Muscle of back (tissue), 11 donors: ENCODE results near the gene MCF2. TPM values are rescaled to one million over a fixed set of nuclear protein-coding genes. Genes with fewer than 3 reads are reported as not detected.

Experiments used
- DNase-seq, 3 donors: peaks; one replicate each; pipeline versions ENCODE4 v3.0.0 to v3.0.0-alpha.2; 2013
- polyA plus RNA-seq, 10 donors: library from polyadenylated mRNA; unstranded; fragments of 120-200 nt; gene quantifications; one replicate each; pipeline ENCODE4 v1.2.1, GENCODE V29; 2013; ENCODE audit not compliant: insufficient read length in 10 of 10

MCF2 gene
- polyA plus RNA-seq, 10 donors: 0.16 to 0.58 (median 0.26) TPM; not detected in 1

GRCh38 chrX:139639253-139639652 is 68.7 kb downstream of the MCF2 start:
- no peak for DNase-seq

- DNase-seq: no peak
Observed at GRCh38 chrX:139600105-139600504, 107.9 kb downstream of the MCF2 start.

- no peak for DNase-seq
Observed at GRCh38 chrX:139596068-139596467, 111.9 kb downstream of the MCF2 start.

GRCh38 chrX:139585613-139586012 is 122.4 kb downstream of the MCF2 start:
- no peak for DNase-seq

- no peak for DNase-seq
Observed at GRCh38 chrX:139581068-139581467, 126.9 kb downstream of the MCF2 start.

GRCh38 chrX:139566981-139567380 is 141.0 kb downstream of the MCF2 start:
- DNase-seq: no peak

GRCh38 chrX:139563251-139563650 is 144.7 kb downstream of the MCF2 start:
- no peak for DNase-seq

- no peak for DNase-seq
Observed at GRCh38 chrX:139560221-139560620, 147.7 kb downstream of the MCF2 start.

- peak; percentile 38 to 72 (median 55) for DNase-seq
Observed at GRCh38 chrX:139559383-139560042, 148.5 kb downstream of the MCF2 start.

GRCh38 chrX:139554991-139555675 is 152.8 kb downstream of the MCF2 start:
- DNase-seq: no peak

- peak in 1 of 3 donors; percentile 3 for DNase-seq
Observed at GRCh38 chrX:139554376-139554775, 153.6 kb downstream of the MCF2 start.

- no peak for DNase-seq
Observed at GRCh38 chrX:139544591-139544990, 163.4 kb downstream of the MCF2 start.

GRCh38 chrX:139543920-139544319 is 164.0 kb downstream of the MCF2 start:
- no peak for DNase-seq

- DNase-seq: no peak
Observed at GRCh38 chrX:139542652-139543051, 165.3 kb downstream of the MCF2 start.

- peak in 1 of 3 donors; percentile 3 for DNase-seq
Observed at GRCh38 chrX:139538907-139539790, 168.8 kb downstream of the MCF2 start.

- no peak for DNase-seq
Observed at GRCh38 chrX:139533444-139533843, 174.5 kb downstream of the MCF2 start.

GRCh38 chrX:139532834-139533233 is 175.1 kb downstream of the MCF2 start:
- no peak for DNase-seq

Other genes starting within 250 kb of the MCF2 start
- gene F9, start 177.4 kb downstream of the MCF2 start, polyA plus RNA-seq: not detected
- 10 to 100 TPM; 11.7 to 22.4 (median 15.5) TPM for gene ATP11C, start 224.9 kb upstream of the MCF2 start, polyA plus RNA-seq